Activated CD8-positive, alpha-beta memory T cell treated with anti-CD3 and anti-CD28 coated beads, Interleukin-2, amount 50 U/mL, for 1 hour (primary cell): Measurements from ENCODE around the gene NOP58.
"Not testable (repeated sequence)": the region's sequence is repeated elsewhere in the genome, so short reads cannot be mapped to it uniquely, and the experiment has no call there.

Source experiments
- DNase-seq: peaks from one replicate; pipeline ENCODE4 v3.0.0-alpha.2; 2020; ENCODE audit errors: extremely low read depth

Gene NOP58

GRCh38 chr2:202307690-202308089 is 42.1 kb downstream of the NOP58 start:
- DNase-seq, result no peak

GRCh38 chr2:202311823-202312388 is 46.3 kb downstream of the NOP58 start:
- DNase-seq, result no peak

- no peak for DNase-seq
Measured at GRCh38 chr2:202314116-202314515, 48.6 kb downstream of the NOP58 start.

GRCh38 chr2:202317080-202317857 is 51.7 kb downstream of the NOP58 start:
- DNase-seq, result no peak

- DNase-seq, result not testable (repeated sequence)
Measured at GRCh38 chr2:202320362-202320761, 54.8 kb downstream of the NOP58 start.

- no peak for DNase-seq
Measured at GRCh38 chr2:202322435-202322834, 56.9 kb downstream of the NOP58 start.

- DNase-seq, result no peak
Measured at GRCh38 chr2:202327858-202328257, 62.3 kb downstream of the NOP58 start.

- DNase-seq, result no peak
Measured at GRCh38 chr2:202335791-202336467, 70.4 kb downstream of the NOP58 start.

- no peak for DNase-seq
Measured at GRCh38 chr2:202337151-202337550, 71.6 kb downstream of the NOP58 start.

- no peak for DNase-seq
Measured at GRCh38 chr2:202337706-202338346, 72.3 kb downstream of the NOP58 start.

GRCh38 chr2:202339071-202339870 is 73.7 kb downstream of the NOP58 start:
- no peak for DNase-seq

- no peak for DNase-seq
Measured at GRCh38 chr2:202344178-202344577, 78.6 kb downstream of the NOP58 start.

GRCh38 chr2:202346180-202346579 is 80.6 kb downstream of the NOP58 start:
- no peak for DNase-seq
